SU-DHL-6 (cell line): ENCODE measurements around the gene BCL2.

Experiments used
- H2AFZ ChIP-seq: fragments of 200-600 bp; sonication (generic); 2 replicates; pipeline ENCODE4 v1.6.1; 2014; ENCODE audit warnings: low read depth, mild to moderate bottlenecking, moderate library complexity, mixed read lengths, antibody characterized with exemption, low read length; ENCODE audit not compliant: severe bottlenecking
- H3F3A ChIP-seq: fragments of 200-600 bp; shearing (Covaris generic); 2 replicates; pipeline ENCODE4 v1.6.0; 2016; ENCODE audit warnings: antibody characterized with exemption, mild to moderate bottlenecking; ENCODE audit not compliant: insufficient read depth
- H3K27ac ChIP-seq: fragments of 200-600 bp; sonication (generic); 2 replicates; pipeline ENCODE4 v1.5.1; 2016; ENCODE audit warnings: low read depth, mild to moderate bottlenecking, low read length, moderate library complexity, mixed read lengths
- H3K27me3 ChIP-seq: fragments of 200-600 bp; sonication (generic), shearing (Covaris generic); 2 replicates; pipeline ENCODE4 v1.6.0; 2014; ENCODE audit warnings: mild to moderate bottlenecking, low read length
- H3K36me3 ChIP-seq: fragments of 200-600 bp; sonication (generic); 2 replicates; pipeline ENCODE4 v1.6.1; 2014; ENCODE audit warnings: mild to moderate bottlenecking, low read length, mixed read lengths
- H3K4me2 ChIP-seq: fragments of 300-600, 200-600 bp; shearing (Covaris generic), sonication (generic); 2 replicates; pipeline ENCODE4 v1.6.0; 2014; ENCODE audit warnings: low read length, low read depth, mild to moderate bottlenecking; ENCODE audit not compliant: poor library complexity, severe bottlenecking
- H3K4me3 ChIP-seq: fragments of 200-600 bp; sonication (generic); 2 replicates; pipeline ENCODE4 v1.5.1; 2014; ENCODE audit warnings: antibody characterized with exemption, low read length, mild to moderate bottlenecking, mixed read lengths; ENCODE audit not compliant: insufficient read depth, poor library complexity, severe bottlenecking
- H3K79me2 ChIP-seq: fragments of 200-600 bp; sonication (generic); 2 replicates; pipeline ENCODE4 v1.6.1; 2014; ENCODE audit warnings: mild to moderate bottlenecking, low read length, moderate library complexity; ENCODE audit not compliant: insufficient read depth
- H3K9ac ChIP-seq: fragments of 200-600 bp; sonication (generic); 2 replicates; pipeline ENCODE4 v1.7.0; 2014; ENCODE audit warnings: mild to moderate bottlenecking, low read length
- H3K9me2 ChIP-seq: fragments of 200-600 bp; sonication (generic); replicated peaks from 2 replicates; pipeline ENCODE4 v1.6.1; 2014; ENCODE audit warnings: low read length; ENCODE audit not compliant: insufficient read depth
- H3K9me3 ChIP-seq: fragments of 200-600 bp; sonication (generic); 2 replicates; pipeline ENCODE4 v1.6.1; 2014; ENCODE audit warnings: low read length, mixed read lengths; ENCODE audit not compliant: insufficient read depth
- H4K20me1 ChIP-seq: fragments of 200-600 bp; sonication (generic); 2 replicates; pipeline ENCODE4 v1.6.1; 2014; ENCODE audit warnings: low read depth, mild to moderate bottlenecking, antibody characterized with exemption, low read length, moderate library complexity, mixed read lengths
- EZH2phosphoT487 ChIP-seq: fragments of 200-600 bp; sonication (generic), shearing (Covaris generic); conservative IDR thresholded peaks from 2 replicates; pipeline ENCODE4 v1.6.1; 2018; ENCODE audit warnings: mild to moderate bottlenecking, antibody characterized with exemption, low read length, moderate library complexity, mixed read lengths
- TF ChIP-seq, protein P1 (sequence below): fragments of 200-600 bp; sonication (generic); IDR thresholded peaks from one replicate; pipeline ENCODE4 v1.5.1; 2017; ENCODE audit warnings: antibody characterized with exemption, mild to moderate bottlenecking, low read length, moderate library complexity; ENCODE audit not compliant: insufficient read depth, poor library complexity, severe bottlenecking

The BCL2 gene

DNA sequence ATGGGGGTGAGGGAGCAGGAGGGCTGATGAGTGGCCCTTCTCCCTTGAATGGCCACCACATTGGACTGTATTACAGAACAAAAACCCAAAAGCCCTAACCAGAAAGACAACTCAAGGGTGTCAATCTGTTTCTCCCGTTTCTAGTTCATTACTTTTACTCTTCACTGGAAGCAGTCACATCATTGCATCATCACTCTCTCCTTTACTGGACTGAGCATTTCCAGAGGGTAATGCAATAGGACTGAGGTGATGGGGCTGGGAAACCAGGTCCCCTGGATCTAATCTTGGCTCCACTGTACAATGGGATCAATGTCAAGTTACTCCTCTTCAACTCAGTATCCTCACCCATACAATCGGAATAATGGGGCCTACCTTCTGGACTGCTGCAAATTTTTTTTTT lies 56.1 kb downstream of the BCL2 start:
- Histone ChIP-seq H3K79me2 (peaks cover 97% of the 10 kb centered on the region), H3K4me3 (no peak overlapping the region), H3K36me3 (peaks cover 21% of the 10 kb centered on the region; the same call in 1 of the 2 replicates), H3K9me2 (no peaks in the 10 kb centered on the region), H3K27ac (no peak overlapping the region), H4K20me1 (peaks cover 34% of the 10 kb centered on the region), H3K9ac (no peak overlapping the region), H3K4me2 (no peak overlapping the region), H3K9me3 (no peaks in the 10 kb centered on the region), H2AFZ (no peak overlapping the region), H3K27me3 (no peaks in the 10 kb centered on the region), H3F3A (peaks cover 17% of the 10 kb centered on the region)
- TF ChIP-seq, protein P1, sequence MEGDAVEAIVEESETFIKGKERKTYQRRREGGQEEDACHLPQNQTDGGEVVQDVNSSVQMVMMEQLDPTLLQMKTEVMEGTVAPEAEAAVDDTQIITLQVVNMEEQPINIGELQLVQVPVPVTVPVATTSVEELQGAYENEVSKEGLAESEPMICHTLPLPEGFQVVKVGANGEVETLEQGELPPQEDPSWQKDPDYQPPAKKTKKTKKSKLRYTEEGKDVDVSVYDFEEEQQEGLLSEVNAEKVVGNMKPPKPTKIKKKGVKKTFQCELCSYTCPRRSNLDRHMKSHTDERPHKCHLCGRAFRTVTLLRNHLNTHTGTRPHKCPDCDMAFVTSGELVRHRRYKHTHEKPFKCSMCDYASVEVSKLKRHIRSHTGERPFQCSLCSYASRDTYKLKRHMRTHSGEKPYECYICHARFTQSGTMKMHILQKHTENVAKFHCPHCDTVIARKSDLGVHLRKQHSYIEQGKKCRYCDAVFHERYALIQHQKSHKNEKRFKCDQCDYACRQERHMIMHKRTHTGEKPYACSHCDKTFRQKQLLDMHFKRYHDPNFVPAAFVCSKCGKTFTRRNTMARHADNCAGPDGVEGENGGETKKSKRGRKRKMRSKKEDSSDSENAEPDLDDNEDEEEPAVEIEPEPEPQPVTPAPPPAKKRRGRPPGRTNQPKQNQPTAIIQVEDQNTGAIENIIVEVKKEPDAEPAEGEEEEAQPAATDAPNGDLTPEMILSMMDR: no peak
- no peak for TF ChIP-seq EZH2phosphoT487

DNA sequence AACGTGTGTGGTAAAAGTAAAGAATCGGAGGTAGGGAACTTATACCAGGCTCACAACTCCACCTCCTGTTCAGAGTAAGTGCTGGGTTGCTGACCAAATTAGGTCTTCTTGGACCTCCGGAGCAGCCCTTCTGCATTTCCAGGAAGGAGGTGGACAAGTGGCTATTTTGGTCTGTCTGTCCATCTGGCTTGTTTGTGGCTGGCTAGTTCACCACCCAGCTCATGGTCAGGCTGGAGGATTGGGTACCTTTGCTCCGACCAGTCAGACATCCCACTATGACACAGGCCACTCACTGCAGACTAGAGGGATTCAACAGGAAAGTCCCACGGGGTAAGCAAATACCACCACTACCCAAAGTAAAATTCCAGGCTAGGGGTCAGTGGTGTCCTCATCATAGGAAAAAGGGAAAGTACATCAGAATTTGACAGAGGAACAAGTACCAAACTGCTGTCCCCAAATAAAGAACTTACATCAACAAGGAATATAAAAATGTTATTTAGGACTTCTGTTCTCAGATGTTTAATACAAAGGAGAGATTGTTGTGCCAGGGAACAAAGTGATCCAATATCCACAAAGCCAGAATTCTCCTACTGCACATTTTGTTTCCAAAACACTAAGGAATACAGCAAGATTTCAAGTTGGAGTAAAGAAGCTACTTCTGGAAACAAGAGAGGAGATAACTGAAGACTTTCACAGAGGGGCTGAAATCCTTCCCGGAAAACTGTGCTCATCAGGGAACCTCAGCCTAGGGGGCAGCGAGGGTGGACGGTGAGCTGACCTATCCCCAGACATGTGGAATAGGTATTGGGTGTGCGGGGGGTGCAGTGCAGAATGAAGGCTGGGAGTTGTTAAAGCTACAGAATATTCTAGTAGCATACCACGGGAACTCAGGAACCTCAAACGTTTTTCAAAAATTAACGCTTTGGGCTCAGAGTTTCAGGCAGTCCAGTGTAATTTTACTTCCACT lies 56.9 kb downstream of the BCL2 start:
- no peaks in the 10 kb centered on the region for H3K27me3 ChIP-seq
- peaks cover 16% of the 10 kb centered on the region for H3F3A ChIP-seq
- H3K9me2 ChIP-seq: no peaks in the 10 kb centered on the region
- TF ChIP-seq, protein P1: no peak
- TF ChIP-seq EZH2phosphoT487: no peak
- H3K4me3 ChIP-seq: no peak overlapping the region
- H3K9me3 ChIP-seq: no peaks in the 10 kb centered on the region
- peaks cover 97% of the 10 kb centered on the region for H3K79me2 ChIP-seq
- peaks cover 21% of the 10 kb centered on the region; the same call in 1 of the 2 replicates for H3K36me3 ChIP-seq
- H2AFZ ChIP-seq: no peak overlapping the region
- no peak overlapping the region for H3K27ac ChIP-seq
- no peak overlapping the region for H3K9ac ChIP-seq
- no peak overlapping the region for H3K4me2 ChIP-seq
- H4K20me1 ChIP-seq: peaks cover 29% of the 10 kb centered on the region

DNA sequence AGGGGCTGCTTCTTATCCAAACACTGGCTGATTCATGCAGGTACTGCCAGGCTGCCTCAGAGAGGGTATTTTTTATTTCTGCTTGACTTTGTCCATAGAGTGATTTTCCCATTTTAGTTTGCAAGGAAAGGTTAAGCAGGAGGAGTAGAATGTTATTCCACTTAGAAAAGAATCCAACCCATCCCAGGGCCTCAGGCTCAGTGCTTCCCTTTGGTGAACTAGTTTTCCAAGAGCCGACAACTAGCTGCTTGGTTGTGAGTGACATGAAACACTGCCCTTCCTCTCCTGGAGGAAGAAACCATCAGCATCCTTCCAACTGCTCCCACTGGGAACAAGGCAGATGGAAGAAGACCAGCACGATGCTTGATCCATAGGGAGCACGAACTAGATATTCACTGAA lies 58.5 kb downstream of the BCL2 start:
- H3K4me2 ChIP-seq: no peak overlapping the region
- no peak overlapping the region for H3K9ac ChIP-seq
- H3K9me3 ChIP-seq: no peaks in the 10 kb centered on the region
- no peaks in the 10 kb centered on the region for H3K9me2 ChIP-seq
- H3K4me3 ChIP-seq: no peak overlapping the region
- H4K20me1 ChIP-seq: peaks cover 28% of the 10 kb centered on the region
- H3K27me3 ChIP-seq: no peaks in the 10 kb centered on the region
- peaks cover 96% of the 10 kb centered on the region for H3K79me2 ChIP-seq
- H3K27ac ChIP-seq: no peak overlapping the region
- H2AFZ ChIP-seq: no peak overlapping the region
- H3F3A ChIP-seq: peaks cover 22% of the 10 kb centered on the region
- peaks cover 27% of the 10 kb centered on the region; the same call in 1 of the 2 replicates for H3K36me3 ChIP-seq
- TF ChIP-seq, protein P1: no peak
- no peak for TF ChIP-seq EZH2phosphoT487
